ENCODE results near the gene GRM4.

The GRM4 gene

DNA sequence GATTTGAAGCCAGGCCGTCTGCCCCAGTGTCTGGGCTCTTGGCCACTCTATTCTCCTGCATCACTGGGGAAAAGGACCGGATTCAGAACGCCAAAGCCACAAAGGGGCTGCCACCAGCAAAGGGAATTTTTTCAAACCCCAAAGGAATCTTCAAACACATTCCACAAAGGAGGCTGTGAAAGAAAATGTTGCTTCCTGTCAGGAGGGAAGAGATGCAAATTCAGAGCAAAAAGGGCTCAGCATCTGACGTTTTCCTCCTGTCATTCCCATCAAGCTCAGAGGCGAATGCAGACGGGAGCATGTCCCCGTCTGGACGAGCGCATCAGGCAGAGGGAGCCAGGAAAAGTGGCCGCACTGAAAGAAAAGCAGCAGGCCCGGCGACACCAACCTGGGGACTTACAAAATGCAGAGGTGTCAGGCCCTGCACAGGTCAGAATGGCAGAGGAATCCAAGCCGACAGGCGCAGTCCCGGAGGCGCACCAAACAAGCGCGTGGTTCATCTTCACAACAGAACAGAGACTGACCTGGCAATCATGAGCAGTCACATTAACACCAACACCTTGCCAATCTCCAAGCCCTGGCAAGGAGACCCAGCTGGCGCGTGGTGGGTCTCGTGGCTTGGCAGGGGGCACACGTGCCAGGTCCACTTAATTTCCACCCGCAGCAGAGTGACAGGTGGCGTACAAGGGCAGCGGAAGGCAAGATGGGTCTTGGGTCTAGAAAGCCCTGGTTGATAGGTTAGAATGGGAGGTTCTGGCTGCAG is 62.8 kb downstream of the GRM4 start:
- no peak for DNase-seq

DNA sequence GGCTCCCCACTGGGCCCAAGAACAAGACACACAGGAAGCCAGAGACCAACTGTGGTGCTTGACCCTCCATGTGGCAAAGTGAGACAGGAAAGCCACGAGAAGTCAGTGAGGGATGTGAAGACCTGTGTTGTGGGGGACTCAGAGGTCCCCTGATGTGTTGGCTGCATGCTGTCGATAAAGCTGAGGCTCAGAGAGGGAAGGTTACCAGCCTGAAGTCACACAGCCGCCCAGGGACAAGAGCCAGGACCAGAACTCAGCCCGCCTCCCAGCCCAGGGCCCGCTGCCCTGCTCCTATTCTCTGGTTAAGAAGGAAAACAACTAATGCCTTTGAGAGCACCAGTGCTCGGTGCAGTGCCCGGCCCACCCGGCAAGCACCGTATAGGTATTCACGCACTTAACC is 63.5 kb downstream of the GRM4 start:
- DNase-seq, result no peak

DNA sequence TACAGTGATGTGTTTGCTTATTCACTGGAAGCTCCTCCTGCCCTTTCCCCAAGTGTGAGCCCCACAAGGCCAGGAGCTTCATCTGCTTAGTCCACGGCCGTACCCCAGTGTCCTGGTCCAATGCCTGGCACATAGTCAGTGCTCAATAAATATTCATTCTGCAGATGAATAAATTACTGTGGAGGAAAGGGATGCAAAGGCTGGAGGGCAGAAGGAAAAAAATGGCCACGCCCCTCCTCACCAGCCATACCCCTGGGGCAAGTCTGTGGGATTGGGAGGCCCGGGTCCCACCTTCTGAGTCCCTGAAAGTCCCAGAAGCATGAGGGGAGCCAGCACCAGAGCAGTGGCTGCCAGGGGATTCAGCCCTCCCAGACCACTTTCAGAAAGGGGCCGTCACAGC is 65.5 kb downstream of the GRM4 start:
- no peak for DNase-seq

DNA sequence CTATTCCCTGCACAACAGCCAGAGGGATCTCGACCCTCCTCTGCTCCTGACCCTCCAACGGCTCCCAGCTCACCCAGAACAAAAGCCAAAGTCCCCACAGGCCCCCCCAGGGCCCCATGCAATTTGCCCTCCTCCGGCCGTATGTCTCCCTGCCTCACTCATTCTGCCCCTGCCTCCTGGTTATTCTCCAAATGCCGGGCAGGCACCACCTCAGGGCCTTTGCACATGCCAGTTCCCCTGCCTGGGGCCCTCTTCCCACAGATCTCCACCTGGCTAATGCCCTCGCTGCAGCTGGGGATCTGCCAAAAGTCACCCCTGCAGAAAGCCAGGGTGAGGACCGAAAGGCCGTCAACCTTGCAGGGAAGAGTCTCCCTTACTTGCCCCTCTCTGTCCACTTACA is 66.0 kb downstream of the GRM4 start:
- no peak for DNase-seq

DNA sequence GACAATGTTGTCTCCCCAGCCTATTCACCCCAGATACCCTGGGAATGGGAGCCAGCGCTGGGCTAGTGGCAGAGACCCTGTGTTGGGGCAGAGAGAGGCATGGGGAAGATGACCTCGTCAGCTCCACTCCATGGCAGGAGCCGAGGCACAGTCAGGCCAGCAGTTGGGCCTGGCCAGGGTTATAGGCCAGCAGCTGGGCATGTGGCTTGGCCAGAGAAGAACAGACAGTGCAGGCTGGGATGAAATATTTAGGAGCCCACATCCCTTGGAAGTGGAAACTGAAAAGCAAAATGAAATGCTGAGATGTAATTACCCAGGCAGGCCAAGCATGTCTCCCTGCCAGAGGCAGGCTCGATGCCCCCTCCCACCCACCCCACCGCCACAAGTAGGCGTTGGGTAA is 70.0 kb downstream of the GRM4 start:
- no peak for DNase-seq

DNA sequence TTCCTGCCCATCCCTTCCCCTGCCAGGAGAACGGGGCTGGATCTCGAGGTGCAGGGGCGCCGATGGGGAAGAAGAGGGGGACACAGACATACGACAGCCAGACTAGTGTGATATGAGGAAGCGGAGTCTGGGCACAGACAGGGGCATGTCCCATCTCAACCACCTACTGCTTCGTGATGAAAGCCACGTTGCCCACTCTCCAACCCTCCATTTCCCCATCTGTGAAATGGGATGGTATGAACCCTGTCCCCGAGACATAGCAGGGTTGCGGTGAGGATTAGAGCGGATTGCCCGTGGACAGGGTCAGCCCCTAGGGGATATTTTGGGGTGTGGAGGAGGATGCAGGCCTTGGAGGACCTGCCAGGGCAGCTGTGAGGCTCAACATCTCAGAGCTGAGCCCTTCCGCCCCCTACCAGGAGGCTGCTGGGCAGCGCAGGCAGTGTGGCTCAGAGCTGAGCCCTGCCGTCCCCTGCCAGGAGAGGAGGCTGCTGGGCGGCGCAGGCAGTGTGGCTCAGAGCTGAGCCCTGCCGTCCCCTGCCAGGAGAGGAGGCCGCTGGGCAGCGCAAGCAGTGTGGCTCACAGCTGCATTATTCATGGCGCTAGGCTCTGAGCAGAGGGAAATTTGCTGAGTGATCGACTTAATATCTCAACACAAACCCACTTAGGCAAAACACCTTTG is 71.7 kb downstream of the GRM4 start:
- no peak for DNase-seq

DNA sequence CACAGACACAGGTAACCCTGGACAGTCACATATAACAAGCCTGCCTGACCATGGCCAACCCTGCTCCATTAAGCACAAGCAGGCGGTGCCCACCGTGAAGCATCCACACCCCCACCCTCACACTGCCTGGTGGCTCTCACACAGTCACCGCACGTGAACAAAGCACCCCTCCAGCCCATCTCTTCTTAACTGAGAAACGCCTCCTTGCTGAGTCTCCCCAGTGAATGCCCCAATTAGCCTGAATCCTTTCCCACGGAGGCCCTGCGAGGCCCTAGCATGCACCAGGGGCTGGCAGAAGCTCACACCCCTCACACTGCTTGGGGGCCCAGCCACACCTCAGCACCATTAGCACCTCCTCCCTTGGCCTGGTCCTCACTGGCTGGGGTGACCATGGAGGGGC is 72.3 kb downstream of the GRM4 start:
- no peak for DNase-seq

DNA sequence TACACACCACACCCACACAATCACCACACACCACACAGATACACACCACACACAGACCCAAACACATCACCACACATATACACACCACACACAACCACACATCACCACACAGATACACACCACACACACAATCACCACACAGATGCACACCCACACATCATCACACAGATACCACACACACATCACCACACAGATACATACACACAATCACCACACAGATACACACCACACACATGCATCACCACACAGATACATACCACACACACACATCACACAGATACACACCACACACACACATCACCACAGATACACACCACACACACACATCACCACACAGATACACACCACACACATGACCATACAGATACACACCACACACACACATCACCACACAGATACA is 73.2 kb downstream of the GRM4 start:
- DNase-seq, result no peak

DNA sequence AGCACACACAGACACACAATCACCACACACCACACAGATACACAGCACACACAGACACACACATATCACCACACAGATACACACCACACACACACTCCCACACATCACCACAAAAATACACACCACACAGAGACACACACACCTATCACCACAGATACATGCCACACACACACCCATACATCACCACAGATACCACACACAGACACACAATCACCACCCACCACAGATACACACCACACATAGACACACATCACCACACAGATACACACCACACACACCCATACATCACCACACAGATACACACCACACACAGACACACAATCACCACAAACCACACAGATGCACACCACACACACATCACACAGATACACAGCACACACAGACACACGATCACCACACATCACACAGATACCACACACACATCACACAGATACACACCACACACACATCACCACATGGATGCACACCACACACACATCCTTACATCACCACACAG is 74.0 kb downstream of the GRM4 start:
- DNase-seq, result no peak

DNA sequence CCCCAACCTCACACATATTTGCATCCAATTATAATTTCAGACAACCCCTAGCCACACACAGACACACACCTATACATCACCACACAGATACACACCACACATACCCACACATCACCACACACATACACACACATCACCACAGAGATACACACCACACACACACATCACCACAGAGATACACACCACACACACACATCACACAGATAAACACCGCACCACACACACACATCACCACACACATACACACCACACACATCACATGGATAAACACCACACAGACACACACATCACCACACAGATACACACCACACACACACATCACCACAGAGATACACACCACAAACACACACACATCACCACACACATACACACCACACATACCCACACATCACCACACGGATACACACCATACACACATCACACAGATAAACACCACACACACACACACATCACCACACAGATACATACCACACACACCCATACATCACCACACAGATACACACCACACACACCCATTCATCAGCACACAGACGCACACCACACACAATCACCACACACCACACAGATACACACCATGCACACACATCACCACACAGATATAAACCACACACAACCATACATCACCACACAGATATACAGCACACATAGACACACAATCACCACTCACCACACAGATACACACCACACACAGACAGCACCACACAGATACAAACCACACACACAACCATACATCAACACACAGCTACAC is 74.6 kb downstream of the GRM4 start:
- DNase-seq, result no peak

DNA sequence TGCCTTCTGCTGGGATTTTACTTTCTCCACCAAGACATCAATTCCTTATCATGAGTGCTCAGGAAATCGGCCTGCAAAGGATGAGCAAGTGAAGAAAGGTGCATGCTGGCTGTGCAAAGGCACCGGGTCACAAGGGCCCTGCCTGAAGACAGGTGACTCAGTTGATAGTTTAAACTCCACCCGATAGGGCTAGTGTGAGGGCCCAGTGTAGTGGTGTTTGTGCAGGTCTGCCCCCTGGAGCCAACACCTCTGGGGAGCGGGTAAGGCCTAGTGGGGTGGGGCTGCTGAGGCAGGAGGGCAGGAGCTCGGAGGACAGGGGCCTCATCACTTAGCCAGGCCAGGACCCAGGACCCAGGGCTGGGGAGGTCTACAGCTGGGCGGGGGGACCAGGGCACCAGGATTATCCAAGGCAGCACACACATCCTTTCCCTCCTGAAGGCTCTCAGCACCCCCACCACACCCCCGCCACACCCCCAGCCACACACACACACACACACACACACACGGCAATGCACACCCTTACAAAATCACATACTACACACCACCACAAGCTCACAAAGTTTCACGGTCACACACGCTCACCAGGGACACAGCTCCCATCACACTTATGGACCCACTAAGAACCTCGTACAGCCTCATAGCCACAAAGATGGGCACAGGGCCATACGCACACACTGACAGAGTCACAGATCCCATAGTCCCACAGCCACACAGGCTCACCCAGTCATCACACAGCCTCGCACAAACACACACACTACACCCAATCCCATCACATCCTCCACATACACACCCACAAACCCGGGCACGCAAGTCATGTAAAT is 75.4 kb downstream of the GRM4 start:
- no peak for DNase-seq

DNA sequence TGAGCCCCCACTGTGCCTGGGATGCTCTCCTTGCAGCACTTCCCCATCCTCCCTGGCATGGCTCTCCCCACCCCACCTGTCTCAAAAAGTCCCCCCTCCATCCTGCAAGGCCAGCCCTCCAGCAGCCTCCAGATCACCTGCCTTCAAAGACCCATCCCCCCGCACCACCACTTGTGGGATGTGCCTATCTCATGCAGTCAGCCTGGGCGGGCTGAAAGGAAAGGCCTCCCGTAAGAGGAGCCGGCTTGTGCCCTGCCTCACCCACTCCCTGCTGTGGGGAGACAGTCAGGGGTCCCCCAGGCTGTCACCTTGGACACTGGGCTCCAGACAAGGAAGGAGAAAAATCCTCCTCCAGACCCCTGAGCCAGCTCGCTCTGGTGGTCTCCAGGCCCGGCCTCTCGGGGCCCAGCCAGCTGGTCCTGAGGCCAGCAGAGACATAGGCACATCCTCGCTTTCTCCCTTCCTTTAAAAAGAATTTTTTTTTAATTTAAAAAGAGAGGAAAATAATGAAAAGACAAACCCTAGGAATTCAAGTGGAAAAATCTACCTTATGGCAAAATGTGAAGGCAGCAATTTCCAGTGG is 77.3 kb downstream of the GRM4 start:
- DNase-seq, result no peak

DNA sequence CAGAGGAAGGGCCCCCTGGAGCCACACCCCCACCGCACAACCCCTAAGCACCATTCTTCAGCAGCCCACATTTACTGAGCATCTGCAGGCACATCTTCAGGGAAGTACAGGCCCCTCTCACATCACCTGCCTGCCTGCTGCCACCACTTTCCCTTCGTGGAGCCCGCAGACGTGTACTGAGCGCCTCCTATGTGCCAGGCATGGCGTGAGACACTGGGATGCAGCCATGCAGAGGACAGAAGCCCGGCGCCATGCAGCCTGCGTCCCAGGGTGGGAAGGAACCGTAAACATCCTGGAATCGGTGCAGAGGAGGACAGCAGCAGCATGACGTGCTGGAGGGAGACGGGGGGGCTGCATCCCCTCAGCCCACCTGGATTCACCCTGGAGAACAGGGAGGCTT is 78.1 kb downstream of the GRM4 start:
- no peak for DNase-seq

DNA sequence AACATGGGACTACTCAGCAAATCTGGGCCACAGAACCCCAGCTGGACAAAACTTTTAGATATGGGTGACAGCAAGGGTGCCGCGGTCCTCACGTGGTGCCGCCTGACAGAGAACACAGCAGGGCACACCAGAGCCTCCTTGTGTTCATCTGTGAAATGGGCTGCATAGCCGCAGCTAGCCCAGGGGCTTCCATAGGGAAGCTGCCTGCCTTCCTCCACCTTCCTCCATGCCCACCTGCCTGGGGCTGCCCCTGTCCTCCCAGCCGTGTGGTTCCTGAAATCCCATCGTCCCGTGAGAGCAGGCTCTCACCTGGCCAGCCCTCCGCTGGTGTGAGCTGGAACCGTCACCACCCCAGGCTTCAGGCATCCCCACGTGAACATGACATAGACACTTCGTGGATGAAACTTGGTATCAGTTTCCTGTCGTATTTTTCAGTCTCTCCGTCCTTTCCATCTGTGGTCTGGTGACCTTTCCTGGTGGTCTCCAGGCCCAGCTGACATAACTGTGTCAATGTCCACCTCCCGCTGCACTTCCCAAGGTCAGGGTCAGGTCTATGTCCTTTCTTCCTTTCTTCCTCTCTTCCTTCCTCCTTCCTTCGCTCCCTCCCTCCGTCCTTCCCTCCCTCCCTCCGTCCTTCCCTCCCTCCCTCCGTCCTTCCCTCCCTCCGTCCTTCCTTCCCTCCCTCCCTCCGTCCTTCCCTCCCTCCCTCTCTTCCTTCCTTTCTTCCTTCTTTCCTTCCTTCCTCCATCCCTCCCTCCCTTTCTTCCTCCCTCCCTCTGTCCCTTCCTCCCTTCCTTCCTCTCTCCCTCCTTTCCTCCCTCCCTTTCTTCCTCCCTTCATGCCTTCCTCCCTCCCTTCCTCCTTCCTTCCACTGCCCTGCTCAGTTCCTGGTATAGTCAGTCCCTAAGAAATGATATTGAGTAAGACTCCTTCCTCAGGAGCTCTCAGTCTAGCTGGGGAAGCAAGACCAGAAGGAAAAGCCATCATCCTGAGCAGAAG is 78.8 kb downstream of the GRM4 start:
- no peak for DNase-seq

DNA sequence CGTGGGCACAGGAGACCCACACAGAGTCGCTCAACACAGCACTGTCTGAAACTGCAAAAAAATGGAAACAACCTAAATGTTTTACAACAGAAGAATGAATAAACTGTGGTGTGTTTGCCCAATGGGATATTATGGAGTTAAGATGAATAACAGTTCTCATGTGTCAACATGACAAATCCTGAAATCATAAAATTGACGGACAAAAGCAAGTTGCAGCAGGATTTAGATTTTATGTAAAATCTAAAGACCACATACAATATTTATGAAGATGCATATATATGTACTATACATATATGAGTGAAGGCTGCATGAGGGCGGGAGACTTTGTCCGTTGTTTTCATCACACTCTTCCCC is 79.7 kb downstream of the GRM4 start:
- DNase-seq, result no peak

DNA sequence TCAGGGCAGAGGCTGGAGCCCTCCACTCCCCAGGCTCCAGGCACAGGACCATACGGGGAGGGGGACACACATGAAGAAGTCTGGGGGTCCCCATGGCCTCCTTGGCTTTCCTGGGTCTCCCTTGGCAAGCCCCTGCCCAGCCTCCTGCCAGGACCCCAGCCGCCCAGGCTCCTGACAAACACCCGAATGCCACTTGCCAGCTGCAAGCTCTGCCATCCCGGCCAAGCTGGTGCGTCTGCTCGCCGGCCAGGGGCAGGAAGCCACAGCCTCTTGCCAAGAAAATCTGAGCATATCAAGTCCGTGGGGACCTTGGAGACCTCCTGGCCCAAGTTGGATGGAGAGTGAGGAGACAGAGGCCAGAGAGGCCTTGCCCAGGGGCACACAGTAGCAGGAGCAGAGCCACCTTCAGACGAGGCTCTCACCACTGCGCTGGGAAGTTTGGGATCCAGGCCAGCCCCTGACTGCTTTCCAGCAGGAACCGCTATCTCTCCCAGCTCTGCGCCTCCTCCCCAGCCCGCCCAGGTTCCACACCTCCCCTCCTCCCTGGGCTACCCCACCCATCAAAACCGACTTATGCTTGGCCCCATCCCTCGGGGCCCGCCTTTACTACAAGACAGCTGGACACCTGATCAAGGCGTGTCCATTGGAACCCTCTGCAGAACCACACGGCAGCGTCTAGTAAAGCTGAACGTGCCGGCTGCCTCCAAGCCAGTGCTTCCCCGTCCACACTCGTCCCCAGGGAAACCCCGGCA is 80.2 kb downstream of the GRM4 start:
- no peak for DNase-seq

DNA sequence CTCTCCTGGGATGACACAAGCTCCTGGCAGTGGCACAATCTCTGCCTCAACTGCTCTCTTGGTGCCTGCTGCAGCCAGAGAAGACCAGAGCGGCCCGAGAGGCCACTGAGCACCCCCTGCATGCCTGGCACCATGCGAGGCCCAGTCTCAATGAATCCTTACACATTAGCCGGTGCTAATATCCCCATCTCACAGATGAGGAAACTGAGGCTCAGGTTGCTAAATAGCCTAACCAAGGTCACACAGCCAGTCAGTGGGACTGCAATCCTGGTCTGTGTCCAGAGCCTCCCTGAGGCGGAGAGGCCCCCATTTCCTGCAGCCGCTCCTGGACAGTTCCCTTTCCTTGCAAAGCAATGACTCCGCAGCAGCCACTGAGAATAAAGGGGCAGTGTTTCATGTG is 81.2 kb downstream of the GRM4 start:
- no peak for DNase-seq

DNA sequence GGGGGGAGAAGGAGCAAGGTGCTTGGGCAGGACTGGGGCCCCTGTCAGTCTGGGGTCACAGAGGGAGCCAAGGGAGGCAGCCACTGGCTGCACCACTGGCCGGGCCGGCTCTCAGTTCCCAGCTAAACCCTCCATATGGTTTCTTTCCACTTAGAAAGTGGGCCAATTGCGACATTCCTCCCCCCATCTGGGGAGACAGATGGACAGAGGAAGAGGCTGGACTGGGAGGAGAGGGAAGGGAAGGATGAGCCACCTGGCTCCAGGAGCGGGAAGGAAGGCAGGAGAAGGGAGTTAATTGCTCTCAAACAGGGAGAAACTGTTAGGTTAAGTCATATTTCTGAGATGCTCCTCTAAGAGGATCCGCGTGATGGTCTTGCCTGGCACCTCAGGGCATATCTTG is 82.2 kb downstream of the GRM4 start:
- DNase-seq, result no peak

DNA sequence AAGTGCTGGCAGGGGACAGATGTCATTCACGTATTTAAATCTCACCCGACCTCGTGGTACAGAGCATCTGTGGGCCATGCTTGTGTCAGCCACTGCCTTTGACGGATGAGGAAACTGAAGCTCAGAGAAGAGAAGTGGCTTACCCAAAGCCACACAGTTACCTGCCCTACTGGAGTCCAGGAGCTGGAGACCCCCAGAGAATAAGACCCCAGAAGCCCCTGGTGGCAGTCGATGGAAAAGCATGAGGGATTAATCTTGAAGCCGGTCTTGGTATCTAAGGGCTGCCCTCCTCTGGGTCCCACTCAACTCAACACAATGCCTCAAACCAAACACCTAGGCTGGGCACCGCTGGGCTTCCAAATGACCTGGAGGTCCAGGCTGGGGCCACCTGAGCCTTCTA is 83.1 kb downstream of the GRM4 start:
- no peak for DNase-seq

DNA sequence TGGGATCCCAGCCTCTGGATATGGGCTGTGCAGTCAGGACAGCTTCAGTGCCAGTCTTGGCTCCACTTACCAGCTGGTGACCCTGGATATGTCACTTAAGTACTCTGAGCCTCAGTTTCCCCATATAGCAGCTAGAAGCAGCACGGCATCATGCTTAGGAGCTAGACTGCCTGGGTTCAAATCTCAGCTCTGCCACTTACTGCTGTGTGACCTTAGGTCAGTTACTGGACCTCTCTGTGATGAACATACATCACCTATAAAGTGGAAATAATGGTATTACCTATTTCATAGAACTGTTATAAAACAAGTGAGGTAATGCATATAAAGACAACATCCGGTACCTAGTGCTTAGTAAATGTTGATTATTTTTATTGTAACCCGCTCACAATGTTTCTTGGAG is 83.7 kb downstream of the GRM4 start:
- DNase-seq, result no peak

DNA sequence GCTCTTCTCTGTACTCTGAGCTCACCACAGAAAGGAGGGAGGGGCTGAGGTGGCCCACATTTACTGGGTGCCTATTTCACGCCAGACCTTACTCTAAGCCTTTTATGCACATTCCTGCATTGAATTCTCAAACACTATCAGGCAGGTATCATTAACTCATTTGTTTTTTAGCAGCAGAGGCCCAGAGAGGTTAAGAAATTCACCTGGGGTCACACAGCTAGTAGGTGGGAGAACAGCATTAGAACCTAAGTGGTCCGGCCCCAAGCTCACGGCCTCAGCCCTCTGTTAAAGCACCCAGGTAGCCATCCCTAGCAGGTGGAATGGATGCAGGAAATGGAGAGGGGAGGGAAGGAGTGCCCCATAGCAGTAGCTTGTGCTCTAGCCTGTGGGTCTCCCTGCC is 84.5 kb downstream of the GRM4 start:
- no peak for DNase-seq
